ENCODE results near the gene MARS2. TPM values are rescaled to one million over a fixed set of nuclear protein-coding genes. Genes with fewer than 3 reads are reported as not detected.
"Not testable (repeated sequence)": the region's sequence is repeated elsewhere in the genome, so short reads cannot be mapped to it uniquely, and the experiment has no call there.

The MARS2 gene
- total and polyA plus RNA-seq, 5 donors: 3.2 to 7.7 (median 5.2) TPM

DNA sequence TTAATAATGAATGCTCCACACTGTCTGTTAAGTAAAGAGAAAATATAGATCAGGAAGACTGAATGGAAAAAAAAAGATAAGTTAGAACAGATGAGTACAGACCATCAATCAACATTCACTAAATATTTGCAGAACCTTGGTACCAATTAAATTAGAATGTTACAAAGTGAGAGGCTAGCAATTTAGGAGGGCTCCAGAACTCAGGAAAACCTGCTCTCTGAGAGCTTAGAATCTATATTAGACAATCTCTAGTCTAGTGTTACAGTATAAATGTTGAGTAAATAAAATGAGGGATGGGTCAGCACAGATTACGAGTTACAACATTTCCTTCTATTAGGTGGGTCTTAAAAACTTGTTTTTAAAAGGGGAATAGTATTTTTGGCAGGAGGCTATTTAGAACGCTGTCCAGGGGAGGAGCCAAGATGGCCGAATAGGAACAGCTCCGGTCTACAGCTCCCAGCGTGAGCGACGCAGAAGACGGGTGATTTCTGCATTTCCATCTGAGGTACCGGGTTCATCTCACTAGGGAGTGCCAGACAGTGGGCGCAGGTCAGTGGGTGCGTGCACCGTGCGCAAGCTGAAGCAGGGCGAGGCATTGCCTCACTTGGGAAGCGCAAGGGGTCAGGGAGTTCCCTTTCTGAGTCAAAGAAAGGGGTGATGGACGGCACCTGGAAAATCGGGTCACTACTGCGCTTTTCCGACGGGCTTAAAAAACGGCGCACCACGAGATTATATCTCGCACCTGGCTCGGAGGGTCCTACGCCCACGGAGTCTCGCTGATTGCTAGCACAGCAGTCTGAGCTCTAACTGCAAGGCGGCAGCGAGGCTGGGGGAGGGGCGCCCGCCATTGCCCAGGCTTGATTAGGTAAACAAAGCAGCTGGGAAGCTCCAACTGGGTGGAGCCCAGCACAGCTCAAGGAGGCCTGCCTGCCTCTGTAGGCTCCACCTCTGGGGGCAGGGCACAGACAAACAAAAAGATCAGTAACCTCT is 23.7 kb downstream of the MARS2 start:
- WGBS: 91% methylated on average over 31 of the region's 32 CpGs
- DNase-seq; intact Hi-C loops (cut with DNase I); ATAC-seq; H3K27ac ChIP-seq (ENCODE audit: low read length); H3K9me3 ChIP-seq (ENCODE audit: control insufficient read depth, low read length); H3K27me3 ChIP-seq (ENCODE audit: control insufficient read depth, insufficient read depth); H3K4me3 ChIP-seq (ENCODE audit: low read length); H3K4me1 ChIP-seq (ENCODE audit: control insufficient read depth, insufficient read depth, low read length): not testable (repeated sequence)

DNA sequence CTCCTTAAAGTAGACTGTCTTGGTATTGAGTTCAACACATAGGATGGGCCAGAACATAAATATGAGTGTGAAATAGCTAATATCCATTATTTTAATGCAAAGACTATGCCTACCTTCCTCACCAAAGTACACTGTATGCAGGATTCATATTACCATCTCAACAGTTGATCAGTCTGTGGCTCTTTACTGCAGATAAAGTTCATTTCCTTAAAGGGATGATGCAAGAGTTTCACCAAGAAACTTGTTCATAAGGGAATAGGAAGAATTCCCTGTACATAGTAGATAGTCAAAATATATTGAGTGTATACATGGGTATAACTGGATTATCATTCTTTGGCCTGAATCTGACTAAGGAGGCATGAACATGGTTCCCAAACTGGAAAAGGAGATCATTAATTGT is 35.0 kb downstream of the MARS2 start:
- Histone ChIP-seq H3K4me1 (ENCODE audit: control insufficient read depth, insufficient read depth, low read length) (no peaks in the 10 kb centered on the region), H3K27ac (ENCODE audit: low read length) (no peak overlapping the region), H3K4me3 (ENCODE audit: low read length) (no peak overlapping the region), H3K9me3 (ENCODE audit: control insufficient read depth, low read length) (no peaks in the 10 kb centered on the region), H3K27me3 (ENCODE audit: control insufficient read depth, insufficient read depth) (no peaks in the 10 kb centered on the region)
- intact Hi-C loops (cut with DNase I): no loop called here
- DNase-seq: no peak
- no peak for ATAC-seq

Other genes with a start within 250 kb of the MARS2 start
- gene HSPD1, start 205.5 kb upstream of the MARS2 start, total RNA-seq: 100 to 1,000 TPM; 111 to 182 (median 159) TPM
- gene HSPD1, start 205.5 kb upstream of the MARS2 start, polyA plus RNA-seq: 174 TPM
- gene HSPE1, start 205.0 kb upstream of the MARS2 start, total RNA-seq: 100 to 1,000 TPM in 3 of 4 donors, 10 to 100 TPM in 1; 96.3 to 156 (median 128) TPM
- gene HSPE1, start 205.0 kb upstream of the MARS2 start, polyA plus RNA-seq: 253 TPM
- 10 to 100 TPM; 28.7 to 39.3 (median 32.5) TPM for gene MOB4, start 189.3 kb upstream of the MARS2 start, total RNA-seq
- gene MOB4, start 189.3 kb upstream of the MARS2 start, polyA plus RNA-seq: 34.4 TPM
- gene RFTN2, start 29.8 kb upstream of the MARS2 start, total RNA-seq: 1 to 10 TPM; 3.0 to 9.8 (median 9.2) TPM
- 3.1 TPM for gene RFTN2, start 29.8 kb upstream of the MARS2 start, polyA plus RNA-seq
- gene BOLL, start 80.0 kb downstream of the MARS2 start, total RNA-seq: not detected
- gene BOLL, start 80.0 kb downstream of the MARS2 start, polyA plus RNA-seq: 0.11 TPM
- gene PLCL1, start 99.2 kb downstream of the MARS2 start, total RNA-seq: 10 to 100 TPM; 37.8 to 70.1 (median 52.7) TPM
- 19.5 TPM for gene PLCL1, start 99.2 kb downstream of the MARS2 start, polyA plus RNA-seq